ENCODE data around the gene TEX22. TPM values are rescaled to one million over a fixed set of nuclear protein-coding genes. Genes with fewer than 3 reads are reported as not detected.

Gene TEX22
- total RNA-seq, 4 donors from 2014 or later: 0.22 to 0.81 (median 0.33) TPM; not detected in 1

- no peak overlapping the region for H3K4me3 ChIP-seq (replicated peaks in 1 of 3)
- 80 to 91% methylated on average over 13 to 16 of the region's 34 CpGs for WGBS, 2 donors
- no peak overlapping the region for H3K27ac ChIP-seq
- H3K27me3 ChIP-seq: no peaks in the 10 kb centered on the region
- peaks cover 0 to 2% of the 10 kb centered on the region in 2 donors for H3K36me3 ChIP-seq
- peaks cover 0 to 5% of the 10 kb centered on the region in 2 donors for H3K4me1 ChIP-seq
- no peak for DNase-seq
- intact Hi-C loops (cut with DNase I): no loop called here
- no peaks in the 10 kb centered on the region for H3K9me3 ChIP-seq
- TF ChIP-seq, protein P1, sequence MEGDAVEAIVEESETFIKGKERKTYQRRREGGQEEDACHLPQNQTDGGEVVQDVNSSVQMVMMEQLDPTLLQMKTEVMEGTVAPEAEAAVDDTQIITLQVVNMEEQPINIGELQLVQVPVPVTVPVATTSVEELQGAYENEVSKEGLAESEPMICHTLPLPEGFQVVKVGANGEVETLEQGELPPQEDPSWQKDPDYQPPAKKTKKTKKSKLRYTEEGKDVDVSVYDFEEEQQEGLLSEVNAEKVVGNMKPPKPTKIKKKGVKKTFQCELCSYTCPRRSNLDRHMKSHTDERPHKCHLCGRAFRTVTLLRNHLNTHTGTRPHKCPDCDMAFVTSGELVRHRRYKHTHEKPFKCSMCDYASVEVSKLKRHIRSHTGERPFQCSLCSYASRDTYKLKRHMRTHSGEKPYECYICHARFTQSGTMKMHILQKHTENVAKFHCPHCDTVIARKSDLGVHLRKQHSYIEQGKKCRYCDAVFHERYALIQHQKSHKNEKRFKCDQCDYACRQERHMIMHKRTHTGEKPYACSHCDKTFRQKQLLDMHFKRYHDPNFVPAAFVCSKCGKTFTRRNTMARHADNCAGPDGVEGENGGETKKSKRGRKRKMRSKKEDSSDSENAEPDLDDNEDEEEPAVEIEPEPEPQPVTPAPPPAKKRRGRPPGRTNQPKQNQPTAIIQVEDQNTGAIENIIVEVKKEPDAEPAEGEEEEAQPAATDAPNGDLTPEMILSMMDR (IDR thresholded peaks at IDR 0.05): no peak
- TF ChIP-seq POLR2A (IDR thresholded peaks at IDR 0.05): no peak
Observed at GRCh38 chr14:105376521-105377440, 21.6 kb upstream of the TEX22 start.

GRCh38 chr14:105377555-105378182 lies 20.7 kb upstream of the TEX22 start:
- intact Hi-C loops (cut with DNase I): no loop called here
- no peak overlapping the region for H3K4me3 ChIP-seq (replicated peaks in 1 of 3)
- no peak for TF ChIP-seq POLR2A (IDR thresholded peaks at IDR 0.05)
- TF ChIP-seq, protein P1 (IDR thresholded peaks at IDR 0.05): no peak
- H3K4me1 ChIP-seq: peaks cover 0 to 5% of the 10 kb centered on the region in 2 donors
- 88 to 91% methylated on average over 11 to 14 of the region's 23 CpGs for WGBS, 2 donors
- no peak overlapping the region for H3K27ac ChIP-seq
- DNase-seq: no peak
- no peaks in the 10 kb centered on the region for H3K27me3 ChIP-seq
- no peaks in the 10 kb centered on the region for H3K9me3 ChIP-seq
- H3K36me3 ChIP-seq: peaks cover 4 to 10% of the 10 kb centered on the region in 2 donors

- Histone ChIP-seq H3K9me3 (no peaks in the 10 kb centered on the region), H3K4me3 (replicated peaks in 1 of 3) (no peak overlapping the region), H3K4me1 (peaks cover 0 to 5% of the 10 kb centered on the region in 2 donors)
Observed at GRCh38 chr14:105378199-105378598, 20.1 kb upstream of the TEX22 start.

GRCh38 chr14:105378873-105379685 lies 19.3 kb upstream of the TEX22 start:
- 89 to 93% methylated on average over 13 to 14 of the region's 17 CpGs for WGBS, 2 donors
- Histone ChIP-seq H3K27me3 (no peaks in the 10 kb centered on the region), H3K4me3 (replicated peaks in 1 of 3) (no peak overlapping the region), H3K9me3 (no peaks in the 10 kb centered on the region), H3K36me3 (peaks cover 9 to 18% of the 10 kb centered on the region in 2 donors), H3K27ac (no peak overlapping the region), H3K4me1 (peaks cover 0 to 5% of the 10 kb centered on the region in 2 donors)
- DNase-seq: no peak
- intact Hi-C loops (cut with DNase I): no loop called here
- TF ChIP-seq POLR2A (IDR thresholded peaks at IDR 0.05): no peak
- TF ChIP-seq, protein P1 (IDR thresholded peaks at IDR 0.05): no peak

More at GRCh38 chr14:105378199-105378598, 20.1 kb upstream of the TEX22 start:
- intact Hi-C loops (cut with DNase I): no loop called here
- no peaks in the 10 kb centered on the region for H3K27me3 ChIP-seq
- no peak for DNase-seq
- no peak overlapping the region for H3K27ac ChIP-seq
- TF ChIP-seq, protein P1 (IDR thresholded peaks at IDR 0.05): no peak
- TF ChIP-seq POLR2A (IDR thresholded peaks at IDR 0.05): no peak
- 82% methylated on average over 11 of the region's 11 CpGs for WGBS, 2 donors
- peaks cover 6 to 14% of the 10 kb centered on the region in 2 donors for H3K36me3 ChIP-seq
